HL-60 (cell line): ENCODE results near the gene ERCC8.

Experiments used
- GABPA ChIP-seq: IDR thresholded peaks from 2 replicates; pipeline ENCODE4 v1.6.1; 2012; ENCODE audit warnings: low read depth
- POLR2AphosphoS5 ChIP-seq: IDR thresholded peaks from 2 replicates; pipeline ENCODE4 v1.6.1; 2012; ENCODE audit warnings: low read depth
- SPI1 ChIP-seq: IDR thresholded peaks from 2 replicates; pipeline ENCODE4 v1.6.1; 2012; ENCODE audit warnings: low read depth, mild to moderate bottlenecking, borderline replicate concordance
- TF ChIP-seq, protein P1 (sequence below): IDR thresholded peaks from 2 replicates; pipeline ENCODE4 v1.6.1; 2012; ENCODE audit warnings: low read depth; ENCODE audit not compliant: insufficient replicate concordance
- TF ChIP-seq, protein P2 (sequence below): IDR thresholded peaks from one replicate; pipeline ENCODE4 v1.5.1; 2011; ENCODE audit warnings: low read length, control low read depth, inconsistent platforms; ENCODE audit not compliant: insufficient read depth

DNA sequence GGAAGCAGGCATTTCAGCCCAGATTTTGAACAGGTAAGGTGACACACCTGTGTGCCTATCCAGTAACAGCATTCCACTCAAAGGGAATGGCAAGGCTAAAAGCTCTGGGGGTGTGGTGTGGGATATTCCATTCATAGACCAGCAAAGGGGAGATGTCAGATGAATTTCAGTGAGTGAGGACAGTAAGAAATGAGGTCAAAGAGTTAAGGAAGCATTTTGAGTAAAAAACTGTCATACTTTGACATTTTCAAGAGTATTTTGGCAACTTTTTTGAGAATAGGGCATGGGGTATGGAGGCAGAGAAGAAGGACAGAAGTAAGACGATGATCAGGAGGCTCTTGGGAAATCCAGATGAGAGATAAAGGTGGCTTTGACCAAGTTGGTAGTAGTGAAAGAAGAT, 98.6 kb downstream of the ERCC8 start:
- TF ChIP-seq, protein P1, sequence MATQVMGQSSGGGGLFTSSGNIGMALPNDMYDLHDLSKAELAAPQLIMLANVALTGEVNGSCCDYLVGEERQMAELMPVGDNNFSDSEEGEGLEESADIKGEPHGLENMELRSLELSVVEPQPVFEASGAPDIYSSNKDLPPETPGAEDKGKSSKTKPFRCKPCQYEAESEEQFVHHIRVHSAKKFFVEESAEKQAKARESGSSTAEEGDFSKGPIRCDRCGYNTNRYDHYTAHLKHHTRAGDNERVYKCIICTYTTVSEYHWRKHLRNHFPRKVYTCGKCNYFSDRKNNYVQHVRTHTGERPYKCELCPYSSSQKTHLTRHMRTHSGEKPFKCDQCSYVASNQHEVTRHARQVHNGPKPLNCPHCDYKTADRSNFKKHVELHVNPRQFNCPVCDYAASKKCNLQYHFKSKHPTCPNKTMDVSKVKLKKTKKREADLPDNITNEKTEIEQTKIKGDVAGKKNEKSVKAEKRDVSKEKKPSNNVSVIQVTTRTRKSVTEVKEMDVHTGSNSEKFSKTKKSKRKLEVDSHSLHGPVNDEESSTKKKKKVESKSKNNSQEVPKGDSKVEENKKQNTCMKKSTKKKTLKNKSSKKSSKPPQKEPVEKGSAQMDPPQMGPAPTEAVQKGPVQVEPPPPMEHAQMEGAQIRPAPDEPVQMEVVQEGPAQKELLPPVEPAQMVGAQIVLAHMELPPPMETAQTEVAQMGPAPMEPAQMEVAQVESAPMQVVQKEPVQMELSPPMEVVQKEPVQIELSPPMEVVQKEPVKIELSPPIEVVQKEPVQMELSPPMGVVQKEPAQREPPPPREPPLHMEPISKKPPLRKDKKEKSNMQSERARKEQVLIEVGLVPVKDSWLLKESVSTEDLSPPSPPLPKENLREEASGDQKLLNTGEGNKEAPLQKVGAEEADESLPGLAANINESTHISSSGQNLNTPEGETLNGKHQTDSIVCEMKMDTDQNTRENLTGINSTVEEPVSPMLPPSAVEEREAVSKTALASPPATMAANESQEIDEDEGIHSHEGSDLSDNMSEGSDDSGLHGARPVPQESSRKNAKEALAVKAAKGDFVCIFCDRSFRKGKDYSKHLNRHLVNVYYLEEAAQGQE, result no peak
- TF ChIP-seq, protein P2, sequence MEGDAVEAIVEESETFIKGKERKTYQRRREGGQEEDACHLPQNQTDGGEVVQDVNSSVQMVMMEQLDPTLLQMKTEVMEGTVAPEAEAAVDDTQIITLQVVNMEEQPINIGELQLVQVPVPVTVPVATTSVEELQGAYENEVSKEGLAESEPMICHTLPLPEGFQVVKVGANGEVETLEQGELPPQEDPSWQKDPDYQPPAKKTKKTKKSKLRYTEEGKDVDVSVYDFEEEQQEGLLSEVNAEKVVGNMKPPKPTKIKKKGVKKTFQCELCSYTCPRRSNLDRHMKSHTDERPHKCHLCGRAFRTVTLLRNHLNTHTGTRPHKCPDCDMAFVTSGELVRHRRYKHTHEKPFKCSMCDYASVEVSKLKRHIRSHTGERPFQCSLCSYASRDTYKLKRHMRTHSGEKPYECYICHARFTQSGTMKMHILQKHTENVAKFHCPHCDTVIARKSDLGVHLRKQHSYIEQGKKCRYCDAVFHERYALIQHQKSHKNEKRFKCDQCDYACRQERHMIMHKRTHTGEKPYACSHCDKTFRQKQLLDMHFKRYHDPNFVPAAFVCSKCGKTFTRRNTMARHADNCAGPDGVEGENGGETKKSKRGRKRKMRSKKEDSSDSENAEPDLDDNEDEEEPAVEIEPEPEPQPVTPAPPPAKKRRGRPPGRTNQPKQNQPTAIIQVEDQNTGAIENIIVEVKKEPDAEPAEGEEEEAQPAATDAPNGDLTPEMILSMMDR, result no peak
- no peak for TF ChIP-seq POLR2AphosphoS5
- no peak for TF ChIP-seq GABPA
- TF ChIP-seq SPI1, result no peak
